G401 (cell line): Measurements from ENCODE around the gene PRDM1. TPM values are rescaled to one million over a fixed set of nuclear protein-coding genes. Genes with fewer than 3 reads are reported as not detected.

Experiments
- DNase-seq: peaks from one replicate; pipeline ENCODE4 v3.0.0-alpha.2; 2015; ENCODE audit warnings: low spot score
- in situ Hi-C: cut with HindIII; loops from 2 replicates; pipeline ENCODE4 v1.10.0; 2016; ENCODE audit warnings: low sequenced_read_pairs, mixed read lengths
- total RNA-seq: library from RNA; depleted of rRNA; stranded (reverse); fragments of >200 nt; shearing (Covaris generic); gene quantifications from 2 replicates; pipeline ENCODE4 v1.2.3, GENCODE V29; 2014

PRDM1 gene
- total RNA-seq, 1 experiment from 2014 or later: not detected

GRCh38 chr6:106110164-106110826, 24.2 kb downstream of the PRDM1 start:
- DNase-seq: no peak

DNA sequence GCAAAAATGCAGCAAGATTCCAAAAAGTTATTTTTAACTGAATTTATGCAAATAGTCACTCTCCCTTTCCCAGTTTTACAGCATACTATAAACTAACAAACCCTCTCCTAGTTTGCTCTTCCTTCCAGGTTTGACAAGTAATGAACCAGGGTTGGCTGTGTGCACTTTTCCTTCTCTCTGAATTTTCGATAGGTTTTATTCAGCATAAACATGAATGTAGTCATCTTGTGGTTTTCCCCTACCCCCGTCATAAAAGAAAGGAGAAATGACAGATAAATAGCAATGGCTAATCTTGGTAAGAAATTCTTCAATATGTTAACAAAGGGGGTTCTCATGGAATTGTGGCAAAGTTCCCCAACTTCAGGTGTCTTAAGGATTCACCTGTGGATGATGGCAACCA, 26.3 kb downstream of the PRDM1 start:
- in situ Hi-C loops: no loop called here
- DNase-seq: no peak

More at GRCh38 chr6:106110164-106110826, 24.2 kb downstream of the PRDM1 start:
- in situ Hi-C loops: no loop called here

GRCh38 chr6:106113256-106113959, 27.3 kb downstream of the PRDM1 start:
- in situ Hi-C loops: no loop called here
- DNase-seq: no peak

GRCh38 chr6:106114492-106114891, 28.4 kb downstream of the PRDM1 start:
- in situ Hi-C loops: no loop called here
- no peak for DNase-seq

DNA sequence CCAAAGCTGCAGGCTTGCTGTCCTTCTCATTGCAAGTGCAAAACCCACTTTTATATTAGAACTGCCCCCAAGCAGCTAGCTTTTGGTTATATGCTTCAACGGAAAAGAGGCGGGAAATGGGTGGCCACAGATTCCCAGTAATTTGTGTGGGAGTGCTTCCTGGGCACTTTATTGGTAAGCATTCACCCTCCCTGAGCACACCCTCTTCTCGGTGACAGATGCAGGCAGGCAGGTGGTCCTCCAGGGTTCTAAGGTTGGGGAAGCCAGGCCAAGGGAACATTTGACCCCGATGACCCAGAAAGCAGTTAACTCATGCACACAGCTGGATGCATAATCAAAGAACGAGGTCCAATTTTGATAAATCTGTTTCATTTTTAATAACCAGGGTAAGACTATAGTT, 29.1 kb downstream of the PRDM1 start:
- in situ Hi-C loops: no loop called here
- no peak for DNase-seq

DNA sequence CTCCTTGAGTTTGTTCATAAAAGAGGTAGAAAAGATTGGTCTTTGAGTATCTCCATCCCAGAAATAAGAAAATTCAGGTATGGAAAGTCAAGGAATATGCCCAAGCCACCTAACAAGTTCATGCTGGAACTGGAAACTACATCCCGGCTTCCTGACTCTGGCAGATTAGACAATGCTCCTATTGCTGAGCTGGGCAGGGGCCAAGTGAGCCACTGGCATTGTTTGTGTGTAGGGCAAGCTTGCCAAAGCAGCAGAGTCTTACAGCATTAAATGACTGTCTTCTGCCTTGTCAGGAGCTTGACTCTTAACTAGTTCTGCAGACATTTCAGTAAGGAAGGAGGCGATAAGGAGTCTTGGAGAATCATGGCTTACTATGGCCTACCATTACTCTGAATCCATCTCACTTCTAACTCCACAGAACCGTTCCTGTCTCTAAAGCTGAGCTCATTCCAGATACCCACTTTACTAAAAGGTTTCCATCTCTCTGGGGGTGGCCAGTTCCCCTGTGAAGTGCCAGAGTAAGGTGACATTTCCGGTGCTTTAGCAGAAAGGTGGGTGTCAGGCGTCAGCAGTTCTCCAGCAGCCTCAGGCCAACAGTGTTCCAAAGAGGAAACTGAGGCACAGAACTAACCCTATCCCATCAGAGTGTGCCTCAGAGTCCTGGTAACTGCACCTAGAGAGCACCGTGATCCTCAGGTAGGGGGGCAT, 30.1 kb downstream of the PRDM1 start:
- DNase-seq: peak; percentile 91
- in situ Hi-C loops: no loop called here

DNA sequence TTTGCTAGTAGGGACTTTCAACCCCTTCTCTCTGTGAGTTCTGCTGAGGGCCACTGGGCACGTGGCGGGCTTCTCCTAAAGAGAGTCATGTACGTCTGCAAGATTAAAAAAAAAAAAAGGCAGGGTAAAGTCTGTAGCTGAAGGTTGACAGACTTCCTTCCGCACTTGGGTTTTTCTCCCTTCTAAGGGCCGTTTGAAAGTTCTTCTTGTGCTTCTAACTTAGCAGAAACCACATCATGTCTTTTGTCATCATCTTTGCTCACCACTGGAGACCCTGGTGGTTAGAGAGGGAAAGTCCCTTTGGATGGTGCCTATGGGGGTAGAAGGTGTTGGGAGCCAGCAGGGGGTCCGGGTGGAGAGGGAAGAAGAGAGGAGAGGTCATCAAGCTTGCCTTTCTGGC, 31.4 kb downstream of the PRDM1 start:
- in situ Hi-C loops: no loop called here
- no peak for DNase-seq

GRCh38 chr6:106118835-106119431, 32.8 kb downstream of the PRDM1 start:
- in situ Hi-C loops: no loop called here
- DNase-seq: no peak

DNA sequence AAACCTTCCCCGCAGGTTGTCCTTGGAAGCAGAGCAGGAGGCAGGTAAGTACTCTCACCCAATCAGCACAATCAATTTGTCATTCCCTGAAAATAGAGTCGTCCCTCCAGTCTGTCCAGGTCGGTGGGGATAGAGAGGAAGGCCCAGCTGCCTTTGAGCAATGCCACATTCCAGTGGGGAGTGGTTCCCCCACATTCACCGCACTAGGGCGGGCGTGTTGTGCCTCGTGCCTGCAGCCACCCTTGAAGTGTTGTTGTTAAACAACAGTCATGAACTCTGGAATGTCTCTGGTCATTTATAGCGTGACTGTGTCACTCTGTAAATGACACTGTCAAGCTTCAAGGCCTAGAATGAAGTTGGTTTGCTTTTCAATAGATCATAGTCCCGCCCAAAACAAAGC, 33.4 kb downstream of the PRDM1 start:
- in situ Hi-C loops: no loop called here
- DNase-seq: no peak

DNA sequence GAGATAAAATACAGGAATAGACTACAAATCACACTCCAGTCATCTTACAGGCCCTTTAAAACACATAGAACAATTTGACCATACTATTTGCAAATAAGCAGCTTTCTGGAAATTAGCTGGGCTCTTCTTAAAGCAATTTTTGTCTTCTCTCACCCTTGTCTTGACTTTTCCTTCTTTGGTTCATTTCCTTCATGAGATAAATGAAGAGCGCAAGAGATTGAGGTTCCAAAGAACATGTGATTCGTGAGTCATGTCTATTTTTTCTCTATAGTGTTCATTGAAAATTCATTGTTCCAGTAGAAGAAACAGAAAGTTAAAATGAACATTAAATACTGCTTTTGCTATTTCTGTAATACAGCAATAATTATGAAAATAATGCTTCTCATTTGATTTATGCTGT, 33.9 kb downstream of the PRDM1 start:
- in situ Hi-C loops: no loop called here
- DNase-seq: no peak

DNA sequence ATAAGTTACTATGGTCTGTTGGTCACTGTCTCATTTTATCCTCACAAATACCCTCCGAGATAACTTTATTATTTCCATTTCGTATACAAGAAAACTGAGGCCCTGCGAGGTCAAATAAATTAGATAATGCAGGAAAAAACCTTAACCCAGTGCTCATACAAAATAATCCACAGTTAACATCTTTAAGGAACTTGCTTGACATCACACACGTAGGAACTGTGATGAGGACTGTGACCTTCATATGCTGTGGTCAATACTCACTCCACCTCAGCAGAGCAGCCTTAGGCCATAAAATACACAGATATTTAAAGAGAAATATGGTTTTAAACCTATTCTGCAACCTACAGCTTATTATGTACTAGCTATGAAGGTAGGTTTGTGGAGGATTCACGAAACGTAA, 34.3 kb downstream of the PRDM1 start:
- in situ Hi-C loops: no loop called here
- DNase-seq: no peak

DNA sequence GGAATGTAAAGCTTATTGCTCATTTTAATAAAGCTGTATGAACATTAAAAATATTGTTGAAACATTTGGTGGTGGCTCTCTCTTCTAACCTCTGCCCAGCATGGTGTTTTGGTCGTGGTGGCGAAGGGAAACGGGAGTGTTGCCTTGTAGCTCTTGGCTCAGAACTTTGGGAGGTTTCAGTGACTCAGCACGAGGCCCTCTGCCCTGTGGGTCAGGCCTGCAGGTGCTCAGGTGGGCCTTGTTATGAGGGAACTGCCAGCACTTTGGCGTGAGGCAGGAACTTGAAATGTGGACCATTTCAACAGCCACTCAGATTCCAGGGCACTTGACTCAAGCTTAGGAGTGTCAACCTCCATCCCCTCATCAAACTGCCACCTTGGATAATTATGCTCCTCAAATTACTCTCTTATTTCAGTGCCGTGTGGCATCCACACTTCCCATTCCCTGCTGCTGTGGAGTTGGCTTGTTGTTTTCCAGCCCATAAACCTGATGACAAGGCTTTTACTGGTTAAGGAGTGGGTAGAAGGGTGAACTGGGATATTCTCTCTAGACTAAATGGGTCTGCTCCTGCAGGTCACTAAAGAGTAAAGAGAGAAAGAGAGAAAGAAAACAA, 36.3 kb downstream of the PRDM1 start:
- in situ Hi-C loops: no loop called here
- no peak for DNase-seq

DNA sequence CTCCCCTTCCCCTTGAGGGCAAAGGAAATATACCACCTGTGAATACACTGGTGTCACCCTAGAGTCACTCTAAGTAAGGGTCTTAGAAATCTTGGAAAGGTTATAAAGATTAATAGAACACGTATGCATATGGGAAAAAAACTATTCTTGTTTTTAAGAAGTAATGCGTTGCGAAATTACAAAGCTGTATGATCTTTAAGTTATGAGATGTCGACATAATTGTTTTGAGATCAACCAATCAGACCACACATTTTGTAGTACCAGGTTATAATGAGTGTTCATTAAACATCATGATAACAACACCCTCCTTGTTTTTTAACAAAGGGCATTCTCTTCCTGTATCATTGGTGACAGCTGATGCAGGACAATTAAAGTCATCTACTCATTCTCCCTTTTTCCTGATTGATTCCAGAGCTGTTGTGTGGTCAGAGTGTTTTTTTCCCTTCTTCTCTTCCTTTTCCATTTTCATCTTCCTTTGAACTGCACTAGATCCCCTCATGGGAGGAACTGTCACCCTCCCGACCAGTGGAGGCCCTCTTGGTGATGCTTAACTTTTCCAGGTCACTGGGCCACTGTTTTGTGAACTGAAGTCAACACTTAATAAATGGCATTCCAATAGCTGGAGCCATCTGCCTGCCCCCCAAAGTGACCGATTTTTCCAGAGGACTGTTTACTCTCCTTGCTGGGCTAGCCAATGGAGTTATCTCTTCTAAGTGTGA, 37.0 kb downstream of the PRDM1 start:
- in situ Hi-C loops: no loop called here
- no peak for DNase-seq

DNA sequence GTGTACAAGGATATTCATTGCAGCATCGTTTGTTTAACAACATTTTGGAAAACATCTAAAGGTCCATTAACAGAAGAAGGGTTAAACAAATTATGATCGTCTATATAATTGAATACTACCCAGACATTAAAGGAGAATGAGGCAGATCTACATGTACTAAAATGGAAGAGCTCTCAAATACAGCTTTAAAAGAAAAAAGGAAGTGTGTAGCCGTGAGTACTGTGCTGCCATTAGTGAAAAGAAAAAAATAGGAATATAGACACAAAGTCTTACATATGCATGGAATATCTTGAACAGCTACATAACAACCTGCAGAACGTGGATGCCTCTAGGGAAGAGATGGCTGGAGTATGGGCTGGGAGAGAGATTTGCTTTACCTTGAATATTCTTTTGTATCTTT, 37.9 kb downstream of the PRDM1 start:
- in situ Hi-C loops: no loop called here
- no peak for DNase-seq

GRCh38 chr6:106124437-106125430, 38.6 kb downstream of the PRDM1 start:
- in situ Hi-C loops: no loop called here
- no peak for DNase-seq

- DNase-seq: no peak
- in situ Hi-C loops: no loop called here
These were observed 39.8 kb downstream of the PRDM1 start for GRCh38 chr6:106125925-106126435.

DNA sequence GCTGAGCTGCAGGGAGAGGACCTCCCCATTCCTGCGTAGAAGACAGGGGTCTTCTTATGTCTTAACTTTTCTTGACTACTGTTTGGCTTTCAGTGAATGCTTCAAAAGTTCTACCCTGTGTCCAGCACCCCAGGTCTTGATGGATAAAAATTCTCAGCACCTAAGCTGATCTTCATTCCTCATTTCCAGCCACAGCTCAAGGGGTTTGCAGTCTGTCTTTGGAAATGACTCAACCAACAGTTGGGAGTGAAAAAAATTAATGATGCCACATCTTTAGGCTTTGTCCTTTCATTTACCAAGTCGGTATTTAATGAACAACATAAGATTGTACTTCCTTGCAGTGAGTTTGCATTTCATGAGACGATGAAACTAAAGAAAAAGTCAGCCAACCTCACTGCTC, 40.3 kb downstream of the PRDM1 start:
- DNase-seq: no peak
- in situ Hi-C loops: no loop called here
